SK-N-SH (cell line): Measurements from ENCODE around the gene SLC26A5. TPM values are rescaled to one million over a fixed set of nuclear protein-coding genes. Genes with fewer than 3 reads are reported as not detected.

Source experiments
- CTCF ChIA-PET: fragments of 300-600, 350-600 bp; formaldehyde crosslinking; extraction: SDS; loops from one replicate; lab custom pipeline; 2021; lab: Yijun Ruan, JAX
- POLR2A ChIA-PET: fragments of 350-600 bp; sonication (Branson Sonifier 250); formaldehyde crosslinking; extraction: SDS; loops from one replicate; lab custom pipeline; 2020; ENCODE audit warnings: antibody characterized with exemption, inconsistent platforms; lab: Yijun Ruan, JAX
- DNase-seq: peaks from one replicate; pipeline ENCODE4 v3.0.0; 2012
- H2AFZ ChIP-seq: fragments of 200-600 bp; sonication (generic); 2 replicates; pipeline ENCODE4 v1.8.1; 2016; ENCODE audit warnings: antibody characterized with exemption, mild to moderate bottlenecking, low read depth
- H3F3A ChIP-seq: fragments of 200-600 bp; sonication (generic); replicated peaks from 2 replicates; pipeline ENCODE3; 2016; ENCODE audit warnings: antibody characterized with exemption, mild to moderate bottlenecking; ENCODE audit not compliant: insufficient read depth
- H3K27ac ChIP-seq, 2 experiments: fragments of 200-500 bp in 1 of 2; fragments of 200-600 bp in 1 of 2; sonication (Bioruptor generic) in 1 of 2; sonication (generic), shearing (Covaris generic) in 1 of 2; 2 replicates each; pipeline versions ENCODE4 v1.5.1 to v1.6.1; 2014 to 2016; ENCODE audit warnings: low read depth in 2 of 2, inconsistent platforms in 1 of 2, low read length in 1 of 2, mild to moderate bottlenecking in 1 of 2, mixed read lengths in 1 of 2
- H3K27me3 ChIP-seq: fragments of 200-600 bp; sonication (generic), shearing (Covaris generic); 2 replicates; pipeline ENCODE4 v1.6.1; 2016; ENCODE audit warnings: mixed run types; ENCODE audit not compliant: insufficient read depth
- H3K36me3 ChIP-seq, 2 experiments: fragments of 200-500 bp in 1 of 2; fragments of 200-600 bp in 1 of 2; sonication (Bioruptor generic) in 1 of 2; sonication (generic) in 1 of 2; replicated peaks in 1 of 2; 2 replicates each; pipeline versions ENCODE3 to v1.5.1; 2014 to 2016; ENCODE audit warnings: low read length in 1 of 2, mild to moderate bottlenecking in 1 of 2; ENCODE audit not compliant: insufficient read depth in 2 of 2, control insufficient read depth in 1 of 2
- H3K4me1 ChIP-seq, 2 experiments: fragments of 200-500 bp in 1 of 2; fragments of 200-600 bp in 1 of 2; sonication (Bioruptor generic) in 1 of 2; sonication (generic), shearing (Covaris generic) in 1 of 2; 2 replicates each; pipeline versions ENCODE4 v1.5.1 to v1.6.1; 2014 to 2016; ENCODE audit warnings: low read depth in 1 of 2, low read length in 1 of 2, mixed run types in 1 of 2; ENCODE audit not compliant: insufficient read depth in 2 of 2, control insufficient read depth in 1 of 2
- H3K4me2 ChIP-seq: fragments of 200-600 bp; sonication (generic), shearing (Covaris generic); 2 replicates; pipeline ENCODE4 v1.6.1; 2017; ENCODE audit warnings: mixed run types
- H3K4me3 ChIP-seq, 2 experiments: fragments of 200-500 bp in 1 of 2; fragments of 200-600 bp in 1 of 2; sonication (Bioruptor generic) in 1 of 2; sonication (generic), shearing (Covaris generic) in 1 of 2; 2 replicates each; pipeline versions ENCODE4 v1.5.1 to v1.8.1; 2014 to 2016; ENCODE audit warnings: low read depth in 2 of 2, inconsistent platforms in 1 of 2, low read length in 1 of 2, mild to moderate bottlenecking in 1 of 2, mixed read lengths in 1 of 2, moderate library complexity in 1 of 2
- H3K79me2 ChIP-seq: fragments of 200-600 bp; sonication (generic); 2 replicates; pipeline ENCODE4 v1.8.1; 2017; ENCODE audit warnings: mild to moderate bottlenecking; ENCODE audit not compliant: insufficient read depth
- H3K9ac ChIP-seq: fragments of 200-600 bp; sonication (generic); 2 replicates; pipeline ENCODE4 v1.6.1; 2017; ENCODE audit warnings: mixed run types
- H3K9me2 ChIP-seq: fragments of 200-600 bp; sonication (generic); 2 replicates; pipeline ENCODE4 v1.6.1; 2017; ENCODE audit warnings: mixed run types
- H3K9me3 ChIP-seq: fragments of 200-600 bp; sonication (generic); 2 replicates; pipeline ENCODE4 v1.6.1; 2017; ENCODE audit warnings: mixed run types, mild to moderate bottlenecking, moderate library complexity
- H4K20me1 ChIP-seq: fragments of 200-600 bp; sonication (generic); 2 replicates; pipeline ENCODE4 v1.6.1; 2017; ENCODE audit warnings: mild to moderate bottlenecking, mixed run types; ENCODE audit not compliant: insufficient read depth
- CHD2 ChIP-seq: fragments of 150-350 bp; IDR thresholded peaks from 2 replicates; pipeline ENCODE4 v1.6.1; 2018; ENCODE audit warnings: low read length; ENCODE audit not compliant: partially characterized antibody
- ELF1 ChIP-seq: IDR thresholded peaks from 2 replicates; pipeline ENCODE4 v1.4.0; 2012
- EZH2phosphoT487 ChIP-seq: fragments of 200-600 bp; sonication (generic); IDR thresholded peaks from 2 replicates; pipeline ENCODE4 v1.6.1; 2017; ENCODE audit warnings: low read depth, mixed run types, mild to moderate bottlenecking, antibody characterized with exemption, moderate library complexity, borderline replicate concordance
- FOSL2 ChIP-seq: IDR thresholded peaks from 2 replicates; pipeline ENCODE4 v1.4.0; 2012; ENCODE audit warnings: low read depth, mild to moderate bottlenecking, moderate library complexity, borderline replicate concordance
- FOXJ3 ChIP-seq: sonication (generic); formaldehyde crosslinking; IDR thresholded peaks from 2 replicates; pipeline ENCODE4 v1.5.1; 2020; ENCODE audit warnings: mild to moderate bottlenecking, missing genetic modification reagents
- FOXM1 ChIP-seq: IDR thresholded peaks from 2 replicates; pipeline ENCODE4 v1.4.0; 2012; ENCODE audit warnings: low read depth, mild to moderate bottlenecking
- GATA2 ChIP-seq: sonication (generic); formaldehyde crosslinking; IDR thresholded peaks from 2 replicates; pipeline ENCODE4 v1.5.0; 2020; ENCODE audit warnings: mild to moderate bottlenecking, missing genetic modification reagents
- JUND ChIP-seq: IDR thresholded peaks from 2 replicates; pipeline ENCODE4 v1.4.0; 2012
- MEF2A ChIP-seq: IDR thresholded peaks from 2 replicates; pipeline ENCODE4 v1.4.0; 2012; ENCODE audit warnings: low read depth, borderline replicate concordance
- MXI1 ChIP-seq: IDR thresholded peaks from 2 replicates; pipeline ENCODE4 v1.6.1; 2012; ENCODE audit warnings: mild to moderate bottlenecking, low read depth, low read length, improper control_type of control experiment
- NFIC ChIP-seq: IDR thresholded peaks from 2 replicates; pipeline ENCODE4 v1.4.0; 2012; ENCODE audit warnings: borderline replicate concordance
- NRF1 ChIP-seq: IDR thresholded peaks from 2 replicates; pipeline ENCODE4 v1.6.1; 2012; ENCODE audit warnings: low read depth, mild to moderate bottlenecking, low read length
- POLR2AphosphoS5 ChIP-seq: IDR thresholded peaks from 2 replicates; pipeline ENCODE4 v1.6.1; 2012; ENCODE audit warnings: low read depth, low read length
- RAD21 ChIP-seq: IDR thresholded peaks from 2 replicates; pipeline ENCODE4 v1.6.1; 2012; ENCODE audit warnings: mild to moderate bottlenecking, low read length
- RCOR1 ChIP-seq: fragments of 150-350 bp; IDR thresholded peaks from 2 replicates; pipeline ENCODE4 v1.6.1; 2017; ENCODE audit warnings: antibody characterized with exemption, low read length
- RFX5 ChIP-seq: IDR thresholded peaks from 2 replicates; pipeline ENCODE4 v1.6.1; 2012; ENCODE audit warnings: mild to moderate bottlenecking, improper control_type of control experiment, low read length
- SIN3A ChIP-seq: IDR thresholded peaks from 2 replicates; pipeline ENCODE4 v1.6.1; 2012; ENCODE audit warnings: low read depth, mild to moderate bottlenecking, low read length, moderate library complexity, borderline replicate concordance
- SMC3 ChIP-seq: IDR thresholded peaks from 2 replicates; pipeline ENCODE4 v1.6.1; 2012; ENCODE audit warnings: low read depth, low read length, improper control_type of control experiment
- TAF1 ChIP-seq: IDR thresholded peaks from 2 replicates; pipeline ENCODE4 v1.6.1; 2012; ENCODE audit warnings: low read depth, mild to moderate bottlenecking, low read length, moderate library complexity, borderline replicate concordance
- TCF12 ChIP-seq: IDR thresholded peaks from 2 replicates; pipeline ENCODE4 v1.4.0; 2012
- TEAD4 ChIP-seq: IDR thresholded peaks from 2 replicates; pipeline ENCODE4 v1.4.0; 2012; ENCODE audit warnings: mild to moderate bottlenecking, borderline replicate concordance; ENCODE audit not compliant: insufficient read depth
- YY1 ChIP-seq: IDR thresholded peaks from 2 replicates; pipeline ENCODE4 v1.4.0; 2012; ENCODE audit warnings: low read depth, mild to moderate bottlenecking
- WGBS: methylation state at CpG from one replicate; pipeline ENCODE4 v1.1.6; 2017; ENCODE audit warnings: low lambda C conversion rate; 5-methylcytosine and 5-hydroxymethylcytosine counted together
- polyA plus RNA-seq, 3 experiments: library from polyadenylated mRNA; depleted of rRNA; stranded (reverse); fragments of >200 nt; gene quantifications; 2 replicates each; pipeline ENCODE4 v1.2.3, GENCODE V29; 2012
- TF ChIP-seq, protein P1 (sequence below): fragments of 200-600 bp; sonication (generic); IDR thresholded peaks from 2 replicates; pipeline ENCODE4 v1.6.1; 2017; ENCODE audit warnings: antibody characterized with exemption, mild to moderate bottlenecking, moderate library complexity
- TF ChIP-seq, protein P2 (sequence below): IDR thresholded peaks from 2 replicates; pipeline ENCODE4 v1.4.0; 2012; ENCODE audit warnings: low read depth
- TF ChIP-seq, protein P3 (sequence below): IDR thresholded peaks from 2 replicates; pipeline ENCODE4 v1.4.0; 2012; ENCODE audit warnings: low read depth, borderline replicate concordance
- TF ChIP-seq, protein P4 (sequence below): fragments of 150-350 bp; IDR thresholded peaks from 2 replicates; pipeline ENCODE4 v1.6.1; 2017; ENCODE audit warnings: antibody characterized with exemption, low read length, low read depth, borderline replicate concordance

SLC26A5 gene
- polyA plus RNA-seq, 1 of the 3 experiments (the other 2 are of a cell fraction): not detected

DNA sequence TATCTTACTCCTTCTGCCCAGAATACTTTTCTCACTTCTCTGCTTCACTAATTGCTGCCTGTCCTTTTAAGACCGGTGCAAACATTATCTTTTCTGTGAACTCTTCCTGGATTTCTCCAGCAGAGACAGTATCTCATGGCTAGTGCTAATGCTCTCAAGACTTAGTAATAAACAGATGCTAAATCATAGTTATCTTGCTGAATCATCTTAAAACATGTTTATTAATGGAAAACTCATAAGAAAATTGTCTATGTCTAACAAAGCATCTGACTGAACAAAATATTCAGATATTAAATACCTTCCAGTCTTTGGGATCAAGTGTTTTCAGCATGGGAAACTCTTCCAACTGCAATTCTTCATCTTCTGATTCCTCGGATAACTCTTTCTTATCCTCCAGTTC is 104.5 kb downstream of the SLC26A5 start:
- TF ChIP-seq NFIC (no peak), SIN3A (no peak), YY1 (no peak), MXI1 (no peak), ELF1 (no peak), POLR2AphosphoS5 (no peak), FOSL2 (no peak), RAD21 (no peak), TCF12 (no peak), TAF1 (no peak), FOXM1 (no peak), RFX5 (no peak), EZH2phosphoT487 (no peak), SMC3 (no peak), GATA2 (CRISPR knock-in tag) (no peak), TEAD4 (no peak), NRF1 (no peak)
- TF ChIP-seq, protein P1, sequence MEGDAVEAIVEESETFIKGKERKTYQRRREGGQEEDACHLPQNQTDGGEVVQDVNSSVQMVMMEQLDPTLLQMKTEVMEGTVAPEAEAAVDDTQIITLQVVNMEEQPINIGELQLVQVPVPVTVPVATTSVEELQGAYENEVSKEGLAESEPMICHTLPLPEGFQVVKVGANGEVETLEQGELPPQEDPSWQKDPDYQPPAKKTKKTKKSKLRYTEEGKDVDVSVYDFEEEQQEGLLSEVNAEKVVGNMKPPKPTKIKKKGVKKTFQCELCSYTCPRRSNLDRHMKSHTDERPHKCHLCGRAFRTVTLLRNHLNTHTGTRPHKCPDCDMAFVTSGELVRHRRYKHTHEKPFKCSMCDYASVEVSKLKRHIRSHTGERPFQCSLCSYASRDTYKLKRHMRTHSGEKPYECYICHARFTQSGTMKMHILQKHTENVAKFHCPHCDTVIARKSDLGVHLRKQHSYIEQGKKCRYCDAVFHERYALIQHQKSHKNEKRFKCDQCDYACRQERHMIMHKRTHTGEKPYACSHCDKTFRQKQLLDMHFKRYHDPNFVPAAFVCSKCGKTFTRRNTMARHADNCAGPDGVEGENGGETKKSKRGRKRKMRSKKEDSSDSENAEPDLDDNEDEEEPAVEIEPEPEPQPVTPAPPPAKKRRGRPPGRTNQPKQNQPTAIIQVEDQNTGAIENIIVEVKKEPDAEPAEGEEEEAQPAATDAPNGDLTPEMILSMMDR: no peak
- TF ChIP-seq, protein P2, sequence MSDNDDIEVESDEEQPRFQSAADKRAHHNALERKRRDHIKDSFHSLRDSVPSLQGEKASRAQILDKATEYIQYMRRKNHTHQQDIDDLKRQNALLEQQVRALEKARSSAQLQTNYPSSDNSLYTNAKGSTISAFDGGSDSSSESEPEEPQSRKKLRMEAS: no peak
- Histone ChIP-seq H3K27me3 (no peaks in the 10 kb centered on the region), H3K4me1 (peaks cover 5 to 7% of the 10 kb centered on the region in 2 experiments; a peak in 1 of 4 replicates), H3K36me3 (peaks cover 27 to 44% of the 10 kb centered on the region in 2 experiments), H3K4me3 (no peak overlapping the region), H3K9me3 (no peaks in the 10 kb centered on the region), H3K27ac (no peak overlapping the region), H4K20me1 (0 out of 2 replicates have a peak, but pooled peaks cover 3% of the 10 kb centered on the region), H2AFZ (no peak overlapping the region), H3K9ac (no peak overlapping the region), H3F3A (no peaks in the 10 kb centered on the region), H3K9me2 (no peaks in the 10 kb centered on the region), H3K4me2 (no peak overlapping the region), H3K79me2 (peaks cover 85% of the 10 kb centered on the region)
- 82% methylated on average over 2 of the region's 2 CpGs for WGBS
- no peak for DNase-seq
- ChIA-PET CTCF (no interaction called here), POLR2A (no interaction called here)

DNA sequence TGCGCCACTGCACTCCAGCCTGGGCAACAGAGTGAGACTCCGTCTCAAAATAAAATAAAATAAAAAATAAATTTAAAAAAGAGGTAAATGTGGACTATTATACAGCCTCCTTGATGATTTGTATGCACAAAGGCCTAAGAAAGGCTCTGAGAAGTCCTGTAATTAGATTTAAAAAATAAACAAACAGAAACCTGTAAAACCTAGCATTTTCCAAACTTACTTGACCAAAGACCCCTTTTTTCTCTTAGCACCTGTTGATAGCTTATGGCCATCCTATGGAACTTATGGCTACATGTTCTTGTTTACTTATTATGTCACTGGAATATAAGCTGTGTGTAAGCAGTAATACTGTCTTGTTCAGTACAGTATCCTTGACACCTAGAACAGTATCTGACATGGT is 107.1 kb downstream of the SLC26A5 start:
- H3K4me1 ChIP-seq: peaks cover 3 to 5% of the 10 kb centered on the region in 2 experiments; a peak in 1 of 4 replicates
- ChIA-PET CTCF (interaction anchor here (1.3 kb wide), 1 partner anchor 12 kb away, joined by 5 read pairs; no protein-coding TSS in a partner anchor), POLR2A (no interaction called here)
- H3K4me3 ChIP-seq: no peak overlapping the region
- H3K79me2 ChIP-seq: peaks cover 94% of the 10 kb centered on the region
- H3K9ac ChIP-seq: no peak overlapping the region
- no peaks in the 10 kb centered on the region for H3K9me2 ChIP-seq
- 0 out of 2 replicates have a peak, but pooled peaks cover 3% of the 10 kb centered on the region for H4K20me1 ChIP-seq
- H2AFZ ChIP-seq: no peak overlapping the region
- no peaks in the 10 kb centered on the region for H3K27me3 ChIP-seq
- H3K27ac ChIP-seq: no peak overlapping the region
- peaks cover 46 to 47% of the 10 kb centered on the region in 2 experiments for H3K36me3 ChIP-seq
- WGBS: 98% methylated on average over 2 of the region's 2 CpGs
- no peaks in the 10 kb centered on the region for H3F3A ChIP-seq
- no peak for DNase-seq
- no peaks in the 10 kb centered on the region for H3K9me3 ChIP-seq
- no peak overlapping the region for H3K4me2 ChIP-seq
- TF ChIP-seq JUND (no peak), FOXJ3 (CRISPR knock-in tag) (no peak), SIN3A (no peak), RAD21 (no peak), RCOR1 (no peak), CHD2 (no peak), RFX5 (no peak), MXI1 (no peak), TAF1 (no peak), ELF1 (no peak), FOXM1 (no peak), SMC3 (no peak), POLR2AphosphoS5 (no peak), YY1 (no peak), GATA2 (CRISPR knock-in tag) (no peak), MEF2A (no peak)
- TF ChIP-seq, protein P3, sequence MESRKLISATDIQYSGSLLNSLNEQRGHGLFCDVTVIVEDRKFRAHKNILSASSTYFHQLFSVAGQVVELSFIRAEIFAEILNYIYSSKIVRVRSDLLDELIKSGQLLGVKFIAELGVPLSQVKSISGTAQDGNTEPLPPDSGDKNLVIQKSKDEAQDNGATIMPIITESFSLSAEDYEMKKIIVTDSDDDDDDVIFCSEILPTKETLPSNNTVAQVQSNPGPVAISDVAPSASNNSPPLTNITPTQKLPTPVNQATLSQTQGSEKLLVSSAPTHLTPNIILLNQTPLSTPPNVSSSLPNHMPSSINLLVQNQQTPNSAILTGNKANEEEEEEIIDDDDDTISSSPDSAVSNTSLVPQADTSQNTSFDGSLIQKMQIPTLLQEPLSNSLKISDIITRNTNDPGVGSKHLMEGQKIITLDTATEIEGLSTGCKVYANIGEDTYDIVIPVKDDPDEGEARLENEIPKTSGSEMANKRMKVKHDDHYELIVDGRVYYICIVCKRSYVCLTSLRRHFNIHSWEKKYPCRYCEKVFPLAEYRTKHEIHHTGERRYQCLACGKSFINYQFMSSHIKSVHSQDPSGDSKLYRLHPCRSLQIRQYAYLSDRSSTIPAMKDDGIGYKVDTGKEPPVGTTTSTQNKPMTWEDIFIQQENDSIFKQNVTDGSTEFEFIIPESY: no peak
- TF ChIP-seq, protein P4, sequence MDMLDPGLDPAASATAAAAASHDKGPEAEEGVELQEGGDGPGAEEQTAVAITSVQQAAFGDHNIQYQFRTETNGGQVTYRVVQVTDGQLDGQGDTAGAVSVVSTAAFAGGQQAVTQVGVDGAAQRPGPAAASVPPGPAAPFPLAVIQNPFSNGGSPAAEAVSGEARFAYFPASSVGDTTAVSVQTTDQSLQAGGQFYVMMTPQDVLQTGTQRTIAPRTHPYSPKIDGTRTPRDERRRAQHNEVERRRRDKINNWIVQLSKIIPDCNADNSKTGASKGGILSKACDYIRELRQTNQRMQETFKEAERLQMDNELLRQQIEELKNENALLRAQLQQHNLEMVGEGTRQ: no peak
